GM12872 (cell line): ENCODE results near the gene SERINC5.

Source experiments
- CTCF ChIP-seq: IDR thresholded peaks from 3 replicates; pipeline ENCODE4 v1.5.1; 2011; ENCODE audit warnings: low read depth, mild to moderate bottlenecking, low read length, moderate library complexity; ENCODE audit not compliant: insufficient read depth

Gene SERINC5

DNA sequence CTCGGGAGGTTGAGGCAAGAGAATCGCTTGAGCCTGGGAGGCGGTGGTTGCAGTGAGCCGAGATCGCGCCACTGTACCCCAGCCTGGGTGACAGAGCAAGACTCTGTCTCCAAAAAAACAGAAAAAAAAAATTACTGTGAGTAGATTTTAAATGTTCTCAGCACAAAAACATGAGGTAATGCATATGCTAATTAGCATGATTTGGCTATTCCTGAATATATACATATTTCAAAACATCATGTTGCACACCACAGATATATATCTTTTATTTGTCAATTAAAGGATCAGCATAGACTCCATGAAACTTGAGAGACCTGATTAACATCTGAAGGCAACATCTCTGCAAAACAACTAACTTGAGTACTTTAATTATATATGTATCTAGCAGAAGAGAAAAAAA lies 117.4 kb downstream of the SERINC5 start:
- no peak for TF ChIP-seq CTCF

GRCh38 chr5:80134876-80135275 lies 121.0 kb downstream of the SERINC5 start:
- TF ChIP-seq CTCF: no peak

GRCh38 chr5:80129146-80129545 lies 126.7 kb downstream of the SERINC5 start:
- no peak for TF ChIP-seq CTCF

DNA sequence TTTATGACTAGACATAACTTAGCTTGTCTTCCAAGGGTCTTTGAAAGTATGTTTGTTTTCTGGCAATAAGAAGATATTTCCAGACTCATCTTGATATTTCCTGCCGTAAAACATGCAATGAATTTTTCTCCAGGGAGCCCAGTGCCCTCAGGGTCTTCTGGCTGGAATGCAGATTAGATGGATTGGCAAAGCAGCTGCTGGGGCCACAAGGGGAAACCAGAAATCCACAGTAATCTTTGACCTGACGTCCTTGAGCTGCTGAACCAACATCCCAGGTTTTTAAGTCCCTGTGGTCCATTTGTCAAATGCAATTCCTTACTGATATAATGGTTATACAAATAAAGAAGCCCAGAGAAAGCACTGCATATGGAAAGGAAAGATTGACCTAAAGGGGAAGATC lies 127.7 kb downstream of the SERINC5 start:
- no peak for TF ChIP-seq CTCF

- TF ChIP-seq CTCF: no peak
Observed at GRCh38 chr5:80127116-80127552, 128.7 kb downstream of the SERINC5 start.

- TF ChIP-seq CTCF: no peak
Observed at GRCh38 chr5:80125962-80126480, 129.8 kb downstream of the SERINC5 start.

- TF ChIP-seq CTCF: no peak
Observed at GRCh38 chr5:80125022-80125961, 130.6 kb downstream of the SERINC5 start.
